D721Med (cell line): ENCODE results near the gene HSPA4L.

Experiments
- DNase-seq: peaks from one replicate; pipeline ENCODE4 v3.0.0; 2011; ENCODE audit warnings: low spot score; ENCODE audit not compliant: insufficient read length
- FAIRE-seq: peaks from 2 replicates; lab custom pipeline; 2011; peaks lifted over from hg19 to GRCh38; lab: Jason Lieb, UNC
- CTCF ChIP-seq: IDR thresholded peaks from 2 replicates; pipeline ENCODE4 v1.5.1; 2012; ENCODE audit warnings: mild to moderate bottlenecking, control low read depth; ENCODE audit not compliant: insufficient read depth; ENCODE audit errors: missing control alignments

Gene HSPA4L

DNA sequence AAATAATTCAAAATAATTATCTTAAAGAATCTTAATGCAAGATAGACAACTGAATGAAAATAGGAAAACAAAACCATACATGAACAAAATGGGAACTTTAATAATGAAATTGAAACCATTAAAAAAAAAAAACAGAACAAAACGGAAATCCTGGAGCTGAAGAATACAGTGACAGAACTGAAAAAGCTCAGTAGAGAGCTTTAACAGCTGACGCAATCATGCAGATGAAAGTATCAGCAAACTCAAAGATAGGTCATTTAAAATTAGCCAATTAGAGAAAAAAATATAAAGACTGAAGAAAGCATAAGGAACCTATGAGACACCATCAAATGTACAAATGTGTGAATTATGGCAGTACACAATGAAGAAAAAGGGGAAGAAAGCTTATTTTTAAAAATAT, 33.2 kb upstream of the HSPA4L start:
- FAIRE-seq (no peak), DNase-seq (no peak)
- no peak for TF ChIP-seq CTCF

- FAIRE-seq (no peak), DNase-seq (no peak)
- TF ChIP-seq CTCF, result no peak
Observed at GRCh38 chr4:127756906-127757305, 25.2 kb upstream of the HSPA4L start.

DNA sequence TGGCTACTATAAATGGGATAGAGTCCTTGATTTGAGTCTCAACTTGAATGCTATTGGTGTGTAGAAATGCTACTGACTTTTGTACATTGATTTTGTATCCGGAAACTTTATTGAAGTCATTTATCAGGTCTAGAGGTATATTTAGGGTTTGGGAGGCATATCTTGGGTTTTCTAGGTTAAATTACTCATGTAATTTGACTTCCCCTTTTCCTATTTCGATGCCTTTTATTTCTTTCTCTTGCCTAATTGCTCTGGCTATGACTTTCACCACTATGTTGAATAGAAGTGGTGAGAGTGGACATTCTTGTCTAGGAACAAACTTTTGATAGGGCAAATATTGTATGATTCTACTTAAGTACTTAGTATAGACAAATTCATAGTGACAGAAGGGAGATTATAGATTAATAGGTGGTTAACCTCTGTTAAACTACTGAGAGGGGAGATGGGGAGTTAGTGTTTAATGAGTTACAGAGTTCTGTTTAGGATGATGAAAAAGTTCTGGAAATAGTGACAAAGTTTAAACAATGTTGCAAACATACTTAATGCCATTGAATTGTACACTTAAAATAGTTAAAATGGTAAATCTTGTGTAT, 22.8 kb upstream of the HSPA4L start:
- no peak for TF ChIP-seq CTCF
- FAIRE-seq (no peak), DNase-seq (no peak)

- DNase-seq, result no peak
- no peak for FAIRE-seq
Observed at GRCh38 chr4:127759893-127760292, 22.2 kb upstream of the HSPA4L start.

DNA sequence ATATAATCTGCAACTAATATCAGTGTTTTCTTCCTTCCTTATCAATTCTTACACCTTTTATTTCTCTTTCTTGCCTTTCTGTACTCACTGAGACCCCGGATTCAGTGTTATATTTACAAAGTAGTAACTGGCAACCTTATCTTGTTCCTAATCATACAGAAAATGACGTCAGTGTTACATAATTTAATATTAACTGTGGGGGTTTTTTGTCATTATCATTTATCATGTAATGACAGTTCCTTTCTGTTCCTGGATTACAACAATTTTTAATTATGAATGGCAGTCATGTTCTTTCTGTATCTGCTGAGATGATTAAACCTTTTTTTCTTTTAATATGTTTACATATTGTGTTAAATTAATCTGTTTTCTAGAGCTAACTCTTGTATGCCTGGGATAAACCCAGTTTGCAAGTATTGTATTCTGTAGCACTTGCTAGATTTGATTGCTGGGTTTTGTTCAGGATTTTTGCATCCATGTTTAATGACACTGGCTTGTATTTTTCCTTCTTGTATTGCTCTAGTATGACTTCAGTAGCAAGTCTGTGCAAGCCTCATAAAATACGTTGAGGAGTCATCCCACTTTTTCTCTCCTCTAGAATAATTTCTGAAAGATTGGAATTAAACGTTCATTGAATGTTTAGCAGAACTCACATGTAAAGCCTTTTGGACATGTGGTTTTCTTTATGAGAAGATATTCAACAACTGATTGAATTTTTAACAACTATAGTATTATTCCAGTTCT, 10.4 kb upstream of the HSPA4L start:
- DNase-seq (no peak), FAIRE-seq (no peak)
- no peak for TF ChIP-seq CTCF

More at GRCh38 chr4:127759893-127760292, 22.2 kb upstream of the HSPA4L start:
- TF ChIP-seq CTCF, result no peak

- no peak for DNase-seq
- peak; percentile 58 for FAIRE-seq
- TF ChIP-seq CTCF, result no peak
Observed at GRCh38 chr4:127772769-127773671, 9.1 kb upstream of the HSPA4L start.
